Measurements from ENCODE around the gene ARRB2.

The ARRB2 gene

GRCh38 chr17:4744999-4745969 lies 34.9 kb downstream of the ARRB2 start:
- TF ChIP-seq TARDBP (IDR thresholded peaks at IDR 0.05), result no peak
- TF ChIP-seq NFRKB (IDR thresholded peaks at IDR 0.05), result no peak
- no peak for TF ChIP-seq ELF4 (IDR thresholded peaks at IDR 0.05)
- no peak for TF ChIP-seq FOXA1 (IDR thresholded peaks at IDR 0.05)
- TF ChIP-seq ZNF384 (IDR thresholded peaks at IDR 0.05), result no peak
- TF ChIP-seq SUZ12 (IDR thresholded peaks at IDR 0.05), result no peak
- no peak for TF ChIP-seq ARNT (IDR thresholded peaks at IDR 0.05)
- no peak for TF ChIP-seq SP1 (IDR thresholded peaks at IDR 0.05)
- no peak for TF ChIP-seq HDGF (IDR thresholded peaks at IDR 0.05; ENCODE audit: borderline replicate concordance)
- TF ChIP-seq PKNOX1 (IDR thresholded peaks at IDR 0.05), result no peak
- no peak for TF ChIP-seq L3MBTL2 (conservative IDR thresholded peaks at IDR 0.05)
- TF ChIP-seq CTBP1 (IDR thresholded peaks at IDR 0.05; ENCODE audit: borderline replicate concordance), result no peak
- TF ChIP-seq FOXM1 (IDR thresholded peaks at IDR 0.05; ENCODE audit: borderline replicate concordance), result no peak
- no peak for TF ChIP-seq LEF1 (IDR thresholded peaks at IDR 0.05; ENCODE audit: borderline replicate concordance)
- TF ChIP-seq BHLHE40 (IDR thresholded peaks at IDR 0.05; ENCODE audit: borderline replicate concordance), result no peak
- TF ChIP-seq FOXK2 (IDR thresholded peaks at IDR 0.05), result no peak
- ChIA-PET POLR2A (no interaction called here), CTCF (no interaction called here)
- DNase-seq (ENCODE audit: extremely low spot score), result no peak

- CTCF ChIA-PET, result no interaction called here
- DNase-seq (ENCODE audit: extremely low spot score), result no peak
- POLR2A ChIA-PET, result no interaction called here
- TF ChIP-seq NFRKB (IDR thresholded peaks at IDR 0.05) (no peak), FOXM1 (IDR thresholded peaks at IDR 0.05; ENCODE audit: borderline replicate concordance) (no peak), CTBP1 (IDR thresholded peaks at IDR 0.05; ENCODE audit: borderline replicate concordance) (no peak), SP1 (IDR thresholded peaks at IDR 0.05) (no peak), ELF4 (IDR thresholded peaks at IDR 0.05) (no peak), BHLHE40 (IDR thresholded peaks at IDR 0.05; ENCODE audit: borderline replicate concordance) (no peak), HDGF (IDR thresholded peaks at IDR 0.05; ENCODE audit: borderline replicate concordance) (no peak), FOXA1 (IDR thresholded peaks at IDR 0.05) (no peak), L3MBTL2 (conservative IDR thresholded peaks at IDR 0.05) (no peak), TARDBP (IDR thresholded peaks at IDR 0.05) (no peak), ZNF384 (IDR thresholded peaks at IDR 0.05) (no peak), ARNT (IDR thresholded peaks at IDR 0.05) (no peak), LEF1 (IDR thresholded peaks at IDR 0.05; ENCODE audit: borderline replicate concordance) (no peak), FOXK2 (IDR thresholded peaks at IDR 0.05) (no peak), PKNOX1 (IDR thresholded peaks at IDR 0.05) (no peak), SUZ12 (IDR thresholded peaks at IDR 0.05) (no peak)
Measured at GRCh38 chr17:4747847-4748246, 37.4 kb downstream of the ARRB2 start.

- POLR2A ChIA-PET, result interaction anchor here (0.7 kb wide), 2 partner anchors 18 to 47 kb away, joined by 3 read pairs; partner anchors contain the start of gene PSMB6
- CTCF ChIA-PET, result interaction anchor here (0.7 kb wide), 1 partner anchor 77 kb away, joined by 3 read pairs; no protein-coding TSS in a partner anchor
- TF ChIP-seq ARNT (IDR thresholded peaks at IDR 0.05) (no peak), PKNOX1 (IDR thresholded peaks at IDR 0.05) (no peak), LEF1 (IDR thresholded peaks at IDR 0.05; ENCODE audit: borderline replicate concordance) (no peak), FOXK2 (IDR thresholded peaks at IDR 0.05) (no peak), L3MBTL2 (conservative IDR thresholded peaks at IDR 0.05) (no peak), TARDBP (IDR thresholded peaks at IDR 0.05) (no peak), ZNF384 (IDR thresholded peaks at IDR 0.05) (no peak), SUZ12 (IDR thresholded peaks at IDR 0.05) (no peak), CTBP1 (IDR thresholded peaks at IDR 0.05; ENCODE audit: borderline replicate concordance) (no peak), ELF4 (IDR thresholded peaks at IDR 0.05) (no peak), FOXA1 (IDR thresholded peaks at IDR 0.05) (no peak), SP1 (IDR thresholded peaks at IDR 0.05) (no peak), FOXM1 (IDR thresholded peaks at IDR 0.05; ENCODE audit: borderline replicate concordance) (no peak), BHLHE40 (IDR thresholded peaks at IDR 0.05; ENCODE audit: borderline replicate concordance) (no peak), HDGF (IDR thresholded peaks at IDR 0.05; ENCODE audit: borderline replicate concordance) (no peak), NFRKB (IDR thresholded peaks at IDR 0.05) (no peak)
- no peak for DNase-seq (ENCODE audit: extremely low spot score)
Measured at GRCh38 chr17:4748686-4749085, 38.3 kb downstream of the ARRB2 start.

- TF ChIP-seq BHLHE40 (IDR thresholded peaks at IDR 0.05; ENCODE audit: borderline replicate concordance) (no peak), ARNT (IDR thresholded peaks at IDR 0.05) (no peak), L3MBTL2 (conservative IDR thresholded peaks at IDR 0.05) (no peak), FOXM1 (IDR thresholded peaks at IDR 0.05; ENCODE audit: borderline replicate concordance) (no peak), PKNOX1 (IDR thresholded peaks at IDR 0.05) (no peak), HDGF (IDR thresholded peaks at IDR 0.05; ENCODE audit: borderline replicate concordance) (no peak), NFRKB (IDR thresholded peaks at IDR 0.05) (no peak), SUZ12 (IDR thresholded peaks at IDR 0.05) (no peak), FOXA1 (IDR thresholded peaks at IDR 0.05) (no peak), SP1 (IDR thresholded peaks at IDR 0.05) (no peak), TARDBP (IDR thresholded peaks at IDR 0.05) (no peak), ZNF384 (IDR thresholded peaks at IDR 0.05) (no peak), LEF1 (IDR thresholded peaks at IDR 0.05; ENCODE audit: borderline replicate concordance) (no peak), ELF4 (IDR thresholded peaks at IDR 0.05) (no peak), CTBP1 (IDR thresholded peaks at IDR 0.05; ENCODE audit: borderline replicate concordance) (no peak), FOXK2 (IDR thresholded peaks at IDR 0.05) (no peak)
- no peak for DNase-seq (ENCODE audit: extremely low spot score)
- POLR2A ChIA-PET, result no interaction called here
- CTCF ChIA-PET, result no interaction called here
Measured at GRCh38 chr17:4750606-4751005, 40.2 kb downstream of the ARRB2 start.

Measured in HEK293T (cell line).